GM18907 (cell line): ENCODE measurements around the gene ZMIZ1.

Source experiments
- ATAC-seq: cut with Tn5 transposase; IDR thresholded peaks from one replicate; pipeline ENCODE4 v1.9.1; 2021; ENCODE audit warnings: mild to moderate bottlenecking, moderate library complexity; ENCODE audit not compliant: unreplicated experiment

Gene ZMIZ1

GRCh38 chr10:79111846-79112614, 43.3 kb downstream of the ZMIZ1 start:
- no peak for ATAC-seq

GRCh38 chr10:79112881-79113431, 44.2 kb downstream of the ZMIZ1 start:
- ATAC-seq: no peak

GRCh38 chr10:79113827-79114226, 45.1 kb downstream of the ZMIZ1 start:
- no peak for ATAC-seq

GRCh38 chr10:79115302-79115701, 46.5 kb downstream of the ZMIZ1 start:
- ATAC-seq: no peak

- peak; percentile 36 for ATAC-seq
These were observed 47.6 kb downstream of the ZMIZ1 start for GRCh38 chr10:79116368-79116767.

- peak; percentile 84 for ATAC-seq
These were observed 48.3 kb downstream of the ZMIZ1 start for GRCh38 chr10:79116801-79117723.

GRCh38 chr10:79118286-79119202, 49.8 kb downstream of the ZMIZ1 start:
- ATAC-seq: no peak

- no peak for ATAC-seq
These were observed 50.5 kb downstream of the ZMIZ1 start for GRCh38 chr10:79119306-79119705.

GRCh38 chr10:79123547-79123963, 54.8 kb downstream of the ZMIZ1 start:
- ATAC-seq: no peak

GRCh38 chr10:79124066-79124465, 55.3 kb downstream of the ZMIZ1 start:
- ATAC-seq: no peak

GRCh38 chr10:79125092-79125491, 56.3 kb downstream of the ZMIZ1 start:
- ATAC-seq: no peak

GRCh38 chr10:79126351-79127080, 57.8 kb downstream of the ZMIZ1 start:
- ATAC-seq: no peak

- no peak for ATAC-seq
These were observed 58.6 kb downstream of the ZMIZ1 start for GRCh38 chr10:79127151-79127961.

GRCh38 chr10:79128241-79128922, 59.6 kb downstream of the ZMIZ1 start:
- ATAC-seq: no peak

GRCh38 chr10:79128923-79129305, 60.1 kb downstream of the ZMIZ1 start:
- no peak for ATAC-seq

- no peak for ATAC-seq
These were observed 60.7 kb downstream of the ZMIZ1 start for GRCh38 chr10:79129361-79129997.

GRCh38 chr10:79130255-79130654, 61.5 kb downstream of the ZMIZ1 start:
- no peak for ATAC-seq

- no peak for ATAC-seq
These were observed 62.1 kb downstream of the ZMIZ1 start for GRCh38 chr10:79130846-79131245.
